GM12891 (cell line): ENCODE results near the gene KIRREL2.

Source experiments
- POLR2A ChIP-seq: IDR thresholded peaks from 2 replicates; pipeline ENCODE4 v1.6.1; 2011; ENCODE audit warnings: low read depth, low read length, control low read depth
- POLR2AphosphoS5 ChIP-seq: IDR thresholded peaks from 2 replicates; pipeline ENCODE4 v1.6.1; 2011; ENCODE audit warnings: low read depth, low read length, control low read depth
- POU2F2 ChIP-seq: IDR thresholded peaks from 2 replicates; pipeline ENCODE4 v1.6.1; 2011; ENCODE audit warnings: low read depth, mild to moderate bottlenecking, control low read depth, low read length, moderate library complexity

GRCh38 chr19:35858311-35858710 is 1.6 kb downstream of the KIRREL2 start:
- TF ChIP-seq POLR2A (no peak), POU2F2 (no peak), POLR2AphosphoS5 (no peak)
